OCI-LY7 (cell line): ENCODE measurements around the gene TRIML1. TPM values are rescaled to one million over a fixed set of nuclear protein-coding genes. Genes with fewer than 3 reads are reported as not detected.

Source experiments
- BruUV-seq: library from RNA; stranded (reverse); fragments of 400-500 nt; replicated peaks from 2 replicates; lab custom pipeline; 2021; lab: Mats Ljungman, UMichigan
- CTCF ChIA-PET: fragments of 300-600 bp; sonication (Branson Sonifier 250); formaldehyde crosslinking; loops from one replicate; lab custom pipeline; 2022; ENCODE audit warnings: antibody characterized with exemption; ENCODE audit not compliant: unreplicated experiment; lab: Charles Lee
- POLR2A ChIA-PET: fragments of 300-600 bp; sonication (Branson Sonifier 250); formaldehyde crosslinking; loops from one replicate; lab custom pipeline; 2022; ENCODE audit warnings: antibody characterized with exemption; lab: Charles Lee
- DNase-seq: peaks from one replicate; pipeline ENCODE4 v3.0.0-alpha.2; 2015; ENCODE audit warnings: low spot score
- H2AFZ ChIP-seq: fragments of 200-600 bp; sonication (generic), shearing (Covaris generic); 2 replicates; pipeline ENCODE4 v1.6.1; 2014; ENCODE audit warnings: mild to moderate bottlenecking, antibody characterized with exemption, low read length, moderate library complexity
- H3K27ac ChIP-seq: fragments of 200-600 bp; sonication (generic); 2 replicates; pipeline ENCODE4 v1.5.1; 2014; ENCODE audit warnings: mixed run types, low read depth, mild to moderate bottlenecking, moderate library complexity, low read length, inconsistent platforms; ENCODE audit not compliant: poor library complexity, severe bottlenecking
- H3K36me3 ChIP-seq: fragments of 200-600 bp; sonication (generic); 2 replicates; pipeline ENCODE4 v1.6.1; 2014; ENCODE audit warnings: mild to moderate bottlenecking, antibody characterized with exemption, low read length, moderate library complexity, mixed read lengths; ENCODE audit not compliant: insufficient read depth
- H3K4me1 ChIP-seq: fragments of 200-600 bp; sonication (generic); 2 replicates; pipeline ENCODE4 v1.5.1; 2014; ENCODE audit warnings: mild to moderate bottlenecking, low read length; ENCODE audit not compliant: insufficient read depth, poor library complexity, severe bottlenecking
- H3K4me2 ChIP-seq: fragments of 200-600 bp; sonication (generic); 2 replicates; pipeline ENCODE4 v1.6.1; 2014; ENCODE audit warnings: mild to moderate bottlenecking, low read length
- H3K4me3 ChIP-seq: fragments of 200-600 bp; sonication (generic); 2 replicates; pipeline ENCODE4 v1.5.1; 2014; ENCODE audit warnings: mild to moderate bottlenecking, low read depth, low read length; ENCODE audit not compliant: poor library complexity, severe bottlenecking
- H3K79me2 ChIP-seq: fragments of 200-600 bp; sonication (generic); 2 replicates; pipeline ENCODE4 v1.6.1; 2016; ENCODE audit warnings: low read depth, mild to moderate bottlenecking, low read length, moderate library complexity, mixed read lengths; ENCODE audit not compliant: insufficient read depth
- H3K9me2 ChIP-seq: fragments of 200-600 bp; sonication (generic); 2 replicates; pipeline ENCODE4 v1.6.1; 2016; ENCODE audit warnings: mild to moderate bottlenecking, low read length, mixed read lengths; ENCODE audit not compliant: insufficient read depth
- H3K9me3 ChIP-seq: fragments of 200-600 bp; sonication (generic); 2 replicates; pipeline ENCODE4 v1.6.1; 2014; ENCODE audit warnings: mild to moderate bottlenecking, mixed run types, low read length, mixed read lengths
- H4K20me1 ChIP-seq: fragments of 200-600 bp; sonication (generic); 2 replicates; pipeline ENCODE4 v1.6.1; 2014; ENCODE audit warnings: mild to moderate bottlenecking, antibody characterized with exemption, low read length, moderate library complexity, mixed read lengths; ENCODE audit not compliant: insufficient read depth
- EZH2phosphoT487 ChIP-seq: fragments of 200-600 bp; sonication (generic); IDR thresholded peaks from 2 replicates; pipeline ENCODE4 v1.6.1; 2018; ENCODE audit warnings: low read depth, borderline replicate concordance, mild to moderate bottlenecking, mixed run types, antibody characterized with exemption, low read length, moderate library complexity, mixed read lengths
- intact Hi-C: fragments of 100-400 bp; cut with micrococcal nuclease; formaldehyde crosslinking; loops from one replicate; pipeline ENCODE4 v1.10.0; 2022; ENCODE audit not compliant: unreplicated experiment
- small RNA-seq: library from RNA; depleted of rRNA; stranded (forward); fragments of <200 nt; gene quantifications from one replicate; pipeline ENCODE3, GENCODE V24; 2014
- total RNA-seq, 2 experiments: library from RNA; depleted of rRNA in 1 of 2; stranded (reverse); fragments of >200 nt in 1 of 2; shearing (Covaris generic) in 1 of 2; gene quantifications; 2 replicates each; pipeline ENCODE4 v1.2.3, GENCODE V29; 2014 to 2022
- TF ChIP-seq, protein P1 (sequence below): fragments of 200-600 bp; sonication (generic); conservative IDR thresholded peaks from 2 replicates; pipeline ENCODE4 v1.5.1; 2014; ENCODE audit warnings: mild to moderate bottlenecking, antibody characterized with exemption, low read length, moderate library complexity, mixed read lengths

Gene TRIML1
- total RNA-seq, 2 experiments from 2014 or later: not detected

DNA sequence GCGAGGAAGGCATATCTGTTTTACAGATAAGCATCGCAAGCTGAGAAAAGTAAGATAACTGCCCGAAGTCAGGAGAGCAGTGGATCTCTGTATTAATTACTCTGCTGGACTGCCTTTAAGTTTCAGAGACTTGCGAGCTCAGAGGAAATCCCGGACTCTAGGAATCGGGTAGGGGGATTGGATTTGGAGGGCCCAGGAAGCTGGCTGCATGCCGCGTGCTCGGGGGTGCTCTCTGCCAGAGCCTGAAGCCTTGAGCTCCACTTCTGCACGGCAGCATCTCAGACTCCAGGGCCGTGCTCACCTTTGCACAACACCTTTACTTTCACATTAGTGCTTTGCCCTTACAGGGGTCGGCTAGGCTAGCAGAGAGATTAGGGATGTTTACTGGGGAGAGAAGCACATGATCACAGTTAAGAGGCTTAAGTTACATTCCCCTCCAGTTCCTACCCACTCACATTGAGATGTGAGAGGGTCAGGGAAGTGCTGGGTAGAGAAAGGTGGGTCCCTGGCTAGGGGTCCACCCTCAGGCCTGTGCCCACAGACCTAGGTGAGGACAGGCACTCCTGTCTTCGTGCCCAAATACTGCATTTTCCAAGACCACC lies 57.0 kb downstream of the TRIML1 start:
- no peak overlapping the region for H3K4me2 ChIP-seq
- H3K9me3 ChIP-seq: no peaks in the 10 kb centered on the region
- no peak overlapping the region for H2AFZ ChIP-seq
- ChIA-PET POLR2A (no interaction called here), CTCF (no interaction called here)
- no peak overlapping the region for H3K27ac ChIP-seq
- no peak for DNase-seq
- H3K79me2 ChIP-seq: no peaks in the 10 kb centered on the region
- no peaks in the 10 kb centered on the region for H3K9me2 ChIP-seq
- intact Hi-C loops: no loop called here
- no TSS peak for BruUV-seq
- H3K4me3 ChIP-seq: no peak overlapping the region
- H3K36me3 ChIP-seq: no peaks in the 10 kb centered on the region
- no peaks in the 10 kb centered on the region for H4K20me1 ChIP-seq
- no peaks in the 10 kb centered on the region for H3K4me1 ChIP-seq
- TF ChIP-seq, protein P1, sequence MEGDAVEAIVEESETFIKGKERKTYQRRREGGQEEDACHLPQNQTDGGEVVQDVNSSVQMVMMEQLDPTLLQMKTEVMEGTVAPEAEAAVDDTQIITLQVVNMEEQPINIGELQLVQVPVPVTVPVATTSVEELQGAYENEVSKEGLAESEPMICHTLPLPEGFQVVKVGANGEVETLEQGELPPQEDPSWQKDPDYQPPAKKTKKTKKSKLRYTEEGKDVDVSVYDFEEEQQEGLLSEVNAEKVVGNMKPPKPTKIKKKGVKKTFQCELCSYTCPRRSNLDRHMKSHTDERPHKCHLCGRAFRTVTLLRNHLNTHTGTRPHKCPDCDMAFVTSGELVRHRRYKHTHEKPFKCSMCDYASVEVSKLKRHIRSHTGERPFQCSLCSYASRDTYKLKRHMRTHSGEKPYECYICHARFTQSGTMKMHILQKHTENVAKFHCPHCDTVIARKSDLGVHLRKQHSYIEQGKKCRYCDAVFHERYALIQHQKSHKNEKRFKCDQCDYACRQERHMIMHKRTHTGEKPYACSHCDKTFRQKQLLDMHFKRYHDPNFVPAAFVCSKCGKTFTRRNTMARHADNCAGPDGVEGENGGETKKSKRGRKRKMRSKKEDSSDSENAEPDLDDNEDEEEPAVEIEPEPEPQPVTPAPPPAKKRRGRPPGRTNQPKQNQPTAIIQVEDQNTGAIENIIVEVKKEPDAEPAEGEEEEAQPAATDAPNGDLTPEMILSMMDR: no peak
- no peak for TF ChIP-seq EZH2phosphoT487

Small RNA genes lying within 50 kb of the gene (small RNA-seq; reads per million reads assigned to genes)
- not detected for gene RNU6-173P

Other genes with a start within 250 kb of the TRIML1 start
- not detected in 2 replicates for gene ZFP42, start 143.7 kb upstream of the TRIML1 start, total RNA-seq (2014; rRNA removed; shearing (Covaris generic))
- not detected in 2 replicates for gene ZFP42, start 143.7 kb upstream of the TRIML1 start, total RNA-seq (2022)
- not detected in 2 replicates for gene TRIML2, start 29.8 kb upstream of the TRIML1 start, total RNA-seq (2014; rRNA removed; shearing (Covaris generic))
- gene TRIML2, start 29.8 kb upstream of the TRIML1 start, total RNA-seq (2022): not detected in 2 replicates